Measurements from ENCODE around the gene INTS13.
"Not testable (repeated sequence)": the region's sequence is repeated elsewhere in the genome, so short reads cannot be mapped to it uniquely, and the experiment has no call there.

INTS13 gene, protein sequence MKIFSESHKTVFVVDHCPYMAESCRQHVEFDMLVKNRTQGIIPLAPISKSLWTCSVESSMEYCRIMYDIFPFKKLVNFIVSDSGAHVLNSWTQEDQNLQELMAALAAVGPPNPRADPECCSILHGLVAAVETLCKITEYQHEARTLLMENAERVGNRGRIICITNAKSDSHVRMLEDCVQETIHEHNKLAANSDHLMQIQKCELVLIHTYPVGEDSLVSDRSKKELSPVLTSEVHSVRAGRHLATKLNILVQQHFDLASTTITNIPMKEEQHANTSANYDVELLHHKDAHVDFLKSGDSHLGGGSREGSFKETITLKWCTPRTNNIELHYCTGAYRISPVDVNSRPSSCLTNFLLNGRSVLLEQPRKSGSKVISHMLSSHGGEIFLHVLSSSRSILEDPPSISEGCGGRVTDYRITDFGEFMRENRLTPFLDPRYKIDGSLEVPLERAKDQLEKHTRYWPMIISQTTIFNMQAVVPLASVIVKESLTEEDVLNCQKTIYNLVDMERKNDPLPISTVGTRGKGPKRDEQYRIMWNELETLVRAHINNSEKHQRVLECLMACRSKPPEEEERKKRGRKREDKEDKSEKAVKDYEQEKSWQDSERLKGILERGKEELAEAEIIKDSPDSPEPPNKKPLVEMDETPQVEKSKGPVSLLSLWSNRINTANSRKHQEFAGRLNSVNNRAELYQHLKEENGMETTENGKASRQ

DNA sequence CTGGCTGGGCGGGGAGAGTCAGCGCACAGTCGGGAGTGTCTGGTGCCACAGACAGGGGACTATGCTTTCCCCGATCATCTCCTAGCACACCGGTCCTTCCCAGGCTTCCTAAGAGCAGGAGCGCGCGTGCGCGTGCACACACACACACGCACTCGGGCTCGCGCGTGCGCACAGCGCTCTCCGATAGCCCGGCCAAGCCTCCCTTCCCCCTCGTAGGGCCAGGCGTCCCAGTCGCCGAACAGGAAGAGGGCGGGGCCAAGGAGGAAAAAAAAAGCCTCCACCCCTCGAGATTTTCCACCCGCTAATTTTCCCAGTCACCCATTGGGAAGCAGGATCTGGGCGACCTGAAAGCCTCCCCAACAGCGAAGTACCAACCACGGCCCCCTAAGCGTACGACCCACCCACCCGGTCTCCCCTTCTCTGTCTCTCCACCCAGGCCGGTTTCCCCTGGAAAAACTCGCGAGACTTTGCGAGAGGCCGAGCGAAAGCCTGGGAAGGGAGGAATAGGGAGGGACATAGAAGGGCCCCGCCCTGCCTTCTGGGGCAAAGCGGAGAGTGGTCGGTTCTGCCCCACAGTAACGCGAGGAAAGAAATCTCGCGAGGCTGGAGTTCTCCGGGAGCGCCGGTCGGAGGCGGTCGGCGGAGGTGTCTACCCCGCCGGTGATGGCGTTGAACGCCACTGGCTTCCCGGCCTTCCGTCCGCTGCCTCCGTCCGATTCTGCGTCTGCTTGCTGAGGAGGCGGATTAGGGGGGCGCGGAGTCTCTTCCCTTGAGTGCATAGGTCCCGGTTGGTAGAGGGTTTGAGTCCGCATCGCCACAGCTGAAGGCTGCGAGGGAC is at the start of gene INTS13, which contains the start of gene FGFR1OP2:
Gene INTS13 (minus strand): TSS at position 119 of the 838 bp plus-strand sequence. CDS start 1,178 bp downstream, outside the sequence.
Gene FGFR1OP2 (plus strand): TSS at position 608 of the 838 bp plus-strand sequence. CDS start 15,689 bp downstream, outside the sequence.
- peak; percentile 97 for DNase-seq (ENCODE audit: low spot score)

- DNase-seq (ENCODE audit: low spot score) = no peak
These were observed 45.1 kb upstream of the INTS13 start for GRCh38 chr12:26982866-26983265.

GRCh38 chr12:26979733-26980132 is 42.0 kb upstream of the INTS13 start:
- DNase-seq (ENCODE audit: low spot score) = no peak

DNA sequence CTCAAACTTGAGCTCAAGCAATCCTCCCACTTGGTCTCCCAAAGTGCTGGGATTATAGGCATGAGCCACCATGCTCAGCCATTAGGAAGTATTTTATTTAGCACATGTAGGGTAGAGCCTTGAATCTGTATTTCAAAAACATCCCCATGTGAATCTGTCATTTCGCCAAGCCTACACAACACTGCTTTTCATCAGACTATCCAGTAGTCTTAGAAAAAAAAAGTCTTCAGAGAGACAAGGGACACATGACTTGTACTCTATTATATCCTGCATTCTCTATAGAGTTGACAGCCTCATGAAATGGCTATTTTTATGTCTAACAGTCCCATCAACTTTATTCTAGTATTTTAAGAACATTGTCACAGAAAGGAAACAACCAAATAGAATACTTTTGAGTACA is 41.0 kb upstream of the INTS13 start:
- no peak for DNase-seq (ENCODE audit: low spot score)

GRCh38 chr12:26976687-26977086 is 38.9 kb upstream of the INTS13 start:
- DNase-seq (ENCODE audit: low spot score) = no peak

GRCh38 chr12:26971963-26972362 is 34.2 kb upstream of the INTS13 start:
- DNase-seq (ENCODE audit: low spot score) = no peak

DNA sequence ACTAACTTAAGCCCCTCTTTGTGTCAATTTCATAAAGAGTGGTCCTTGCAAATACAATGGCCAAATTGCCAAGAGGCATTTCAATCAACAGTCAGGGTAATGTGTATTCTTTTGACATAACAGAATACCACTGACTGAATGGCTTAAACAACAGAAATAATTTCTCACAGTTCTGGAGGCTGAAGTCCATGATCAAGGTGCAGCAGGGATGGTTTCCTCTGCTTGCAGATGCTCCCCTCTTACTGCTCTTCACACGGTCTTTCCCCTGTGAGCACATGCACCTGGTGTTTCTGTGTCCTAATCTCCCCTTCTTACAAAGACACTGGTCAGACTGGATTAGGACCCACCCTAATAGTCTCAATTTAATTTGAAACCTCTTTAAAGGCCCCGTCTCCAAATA is 32.4 kb upstream of the INTS13 start:
- DNase-seq (ENCODE audit: low spot score) = no peak

DNA sequence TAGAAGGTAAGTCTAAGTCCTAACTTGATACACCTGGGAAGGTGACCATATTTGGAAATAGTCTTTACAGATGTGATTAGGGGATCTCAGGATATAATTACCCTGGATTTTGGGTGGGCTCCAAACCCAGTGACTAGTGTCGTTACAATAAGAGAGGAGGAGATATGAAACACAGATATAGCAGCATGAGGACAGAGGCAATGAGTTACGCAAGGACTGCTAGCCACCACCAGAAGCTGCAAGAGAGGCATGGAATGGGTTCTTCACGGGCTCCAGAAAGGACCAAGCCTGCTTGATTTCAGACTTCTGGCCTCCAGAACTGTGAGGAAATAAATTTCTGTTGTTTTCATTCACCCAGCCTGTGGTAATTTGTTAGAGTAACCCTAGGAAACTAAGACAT is 29.1 kb upstream of the INTS13 start:
- no peak for DNase-seq (ENCODE audit: low spot score)

DNA sequence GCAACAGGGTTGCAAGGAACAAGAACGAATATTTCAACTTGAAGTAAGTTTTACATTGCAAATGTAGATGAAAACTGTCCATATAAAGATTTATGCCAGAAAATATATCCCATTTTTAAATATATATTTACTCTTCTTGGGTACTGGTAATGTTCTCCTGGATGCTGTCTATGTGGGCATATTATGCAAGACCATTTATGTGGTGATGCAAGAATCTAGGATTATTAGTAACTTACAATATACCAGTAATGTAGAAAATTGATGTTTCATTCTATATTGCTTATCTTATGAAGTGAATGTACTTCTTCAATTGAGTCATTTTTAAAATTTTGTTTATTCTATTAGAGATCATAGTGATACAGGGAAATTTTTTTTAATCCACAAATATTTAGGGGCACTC is 25.6 kb upstream of the INTS13 start:
- DNase-seq (ENCODE audit: low spot score) = no peak

DNA sequence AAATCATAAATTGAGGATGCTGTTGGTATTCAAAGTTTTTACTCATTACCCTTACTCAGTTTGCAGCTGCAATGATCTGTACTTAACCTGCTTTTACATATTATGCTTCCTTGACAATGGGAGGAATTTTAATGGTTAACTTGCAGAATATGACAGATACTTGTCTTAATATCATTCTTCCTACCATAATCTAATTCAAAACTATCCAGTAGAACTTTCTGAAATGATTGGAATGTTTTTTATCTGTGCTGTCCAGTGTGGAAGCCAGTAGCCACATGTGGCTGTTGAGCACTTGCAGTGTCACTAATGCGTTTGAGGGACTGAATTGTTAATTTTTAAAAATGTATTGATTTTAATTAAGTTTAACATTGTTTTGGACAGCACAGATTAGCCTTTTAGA is 24.0 kb upstream of the INTS13 start:
- DNase-seq (ENCODE audit: low spot score) = no peak

DNA sequence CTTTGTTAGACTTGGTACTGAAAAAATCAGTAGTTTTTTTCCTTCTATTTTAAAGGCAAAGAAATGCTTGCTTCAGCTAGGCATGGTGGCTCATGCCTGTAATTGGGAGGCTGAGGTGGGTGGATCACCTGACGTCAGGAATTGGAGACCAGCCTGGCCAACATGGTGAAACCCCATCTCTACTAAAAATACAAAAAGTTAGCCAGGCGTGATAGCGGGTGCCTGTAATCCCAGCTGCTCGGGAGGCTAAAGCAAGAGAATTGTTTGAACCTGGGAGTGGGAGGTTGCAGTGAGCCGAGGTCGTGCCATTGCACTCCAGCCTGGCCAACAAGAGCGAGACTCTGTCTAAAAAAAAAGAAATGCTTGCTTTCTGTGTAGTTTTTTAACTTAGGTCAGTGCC is 23.6 kb upstream of the INTS13 start:
- DNase-seq (ENCODE audit: low spot score) = not testable (repeated sequence)

- no peak for DNase-seq (ENCODE audit: low spot score)
These were observed 16.2 kb upstream of the INTS13 start for GRCh38 chr12:26954027-26954426.

GRCh38 chr12:26953447-26953846 is 15.7 kb upstream of the INTS13 start:
- no peak for DNase-seq (ENCODE audit: low spot score)

GRCh38 chr12:26948309-26948708 is 10.5 kb upstream of the INTS13 start:
- no peak for DNase-seq (ENCODE audit: low spot score)

DNA sequence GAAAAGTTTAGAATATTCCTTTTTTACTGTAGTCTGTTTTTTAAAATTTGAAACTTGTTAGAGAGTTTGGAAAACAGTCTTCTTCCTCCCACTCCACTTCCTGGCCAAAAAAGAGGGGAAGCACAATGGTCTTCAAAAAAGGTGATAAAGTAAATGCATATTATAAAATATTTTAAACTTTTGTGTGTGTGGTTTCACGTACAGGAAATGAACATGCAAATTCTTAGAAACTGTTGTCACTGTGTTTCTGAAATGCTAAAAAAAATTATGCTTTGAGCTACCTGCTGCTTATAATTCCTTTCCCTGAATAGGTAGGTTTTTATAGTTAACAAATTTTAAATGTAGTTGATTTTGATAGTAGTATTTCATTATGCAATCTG is 3.4 kb upstream of the INTS13 start:
- DNase-seq (ENCODE audit: low spot score) = no peak

- no peak for DNase-seq (ENCODE audit: low spot score)
These were observed 2.9 kb upstream of the INTS13 start for GRCh38 chr12:26940516-26941214.

GRCh38 chr12:26939953-26940352 is 2.2 kb upstream of the INTS13 start:
- DNase-seq (ENCODE audit: low spot score) = no peak

DNA sequence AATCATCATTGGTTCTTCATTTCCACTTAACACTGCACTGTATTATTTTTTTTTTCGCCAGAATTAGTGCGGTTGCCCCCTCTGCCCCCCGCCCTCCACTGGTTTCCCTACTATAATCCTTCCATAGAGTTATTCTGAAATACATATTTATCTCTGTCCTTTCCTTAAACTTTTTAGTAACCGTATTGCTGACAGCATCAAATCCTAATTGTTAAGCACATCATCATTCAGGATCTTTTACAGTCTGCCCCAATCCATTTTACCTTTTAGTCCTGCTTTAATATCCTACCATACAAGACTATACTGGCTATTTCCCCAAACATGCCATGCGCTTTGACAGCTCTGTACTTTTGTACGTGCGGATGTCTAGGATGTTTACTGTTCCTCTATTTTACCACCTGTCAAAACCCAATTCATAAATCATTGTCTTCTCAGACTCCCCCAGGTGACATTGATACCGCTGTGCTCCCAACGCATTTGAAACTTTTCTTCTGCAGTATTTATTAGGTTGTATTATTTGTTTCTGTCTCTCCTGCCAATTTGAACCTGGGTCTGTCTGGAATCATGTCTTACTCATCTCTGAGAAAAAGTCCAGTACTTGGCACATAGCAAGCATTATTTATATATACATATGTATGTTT is 1.5 kb upstream of the INTS13 start:
- DNase-seq (ENCODE audit: low spot score) = no peak

DNA sequence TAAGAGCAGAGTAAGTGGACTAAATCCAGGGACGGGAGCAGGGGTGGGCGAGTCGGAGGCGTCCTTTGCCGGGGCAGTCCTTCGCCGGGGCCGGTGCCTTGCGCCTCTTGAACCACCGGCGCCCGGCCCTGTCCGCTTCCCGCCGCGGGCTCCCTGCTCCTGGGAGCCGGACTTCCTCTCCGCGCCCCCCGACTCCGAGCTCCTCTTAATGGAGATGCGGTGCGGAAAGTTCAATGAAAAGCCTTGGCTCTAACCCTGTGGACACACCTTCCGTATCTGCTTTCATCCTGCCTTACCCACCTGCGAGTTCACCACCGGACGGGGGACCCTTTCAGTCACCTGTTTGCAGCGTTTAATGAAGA is 901 bp upstream of the INTS13 start:
- no peak for DNase-seq (ENCODE audit: low spot score)

GRCh38 chr12:26937443-26937862 is 328 bp downstream of the INTS13 start:
- DNase-seq (ENCODE audit: low spot score) = no peak

Data from AG08396 (cell line).